ENCODE measurements around the gene CHTF18.

- TF ChIP-seq, protein P1, sequence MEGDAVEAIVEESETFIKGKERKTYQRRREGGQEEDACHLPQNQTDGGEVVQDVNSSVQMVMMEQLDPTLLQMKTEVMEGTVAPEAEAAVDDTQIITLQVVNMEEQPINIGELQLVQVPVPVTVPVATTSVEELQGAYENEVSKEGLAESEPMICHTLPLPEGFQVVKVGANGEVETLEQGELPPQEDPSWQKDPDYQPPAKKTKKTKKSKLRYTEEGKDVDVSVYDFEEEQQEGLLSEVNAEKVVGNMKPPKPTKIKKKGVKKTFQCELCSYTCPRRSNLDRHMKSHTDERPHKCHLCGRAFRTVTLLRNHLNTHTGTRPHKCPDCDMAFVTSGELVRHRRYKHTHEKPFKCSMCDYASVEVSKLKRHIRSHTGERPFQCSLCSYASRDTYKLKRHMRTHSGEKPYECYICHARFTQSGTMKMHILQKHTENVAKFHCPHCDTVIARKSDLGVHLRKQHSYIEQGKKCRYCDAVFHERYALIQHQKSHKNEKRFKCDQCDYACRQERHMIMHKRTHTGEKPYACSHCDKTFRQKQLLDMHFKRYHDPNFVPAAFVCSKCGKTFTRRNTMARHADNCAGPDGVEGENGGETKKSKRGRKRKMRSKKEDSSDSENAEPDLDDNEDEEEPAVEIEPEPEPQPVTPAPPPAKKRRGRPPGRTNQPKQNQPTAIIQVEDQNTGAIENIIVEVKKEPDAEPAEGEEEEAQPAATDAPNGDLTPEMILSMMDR (IDR thresholded peaks at IDR 0.05 in 8 of 11, conservative IDR thresholded peaks at IDR 0.05 in 3 of 11), result no peak
- TF ChIP-seq POLR2A (IDR thresholded peaks at IDR 0.05), result no peak
- no peak for TF ChIP-seq POLR2AphosphoS5 (IDR thresholded peaks at IDR 0.05)
Measured at GRCh38 chr16:743794-744500, 44.5 kb upstream of the CHTF18 start.
